HCT116 (cell line): Measurements from ENCODE around the gene GOLPH3L.

ENCODE experiments used
- EZH2 ChIP-seq: fragments of 200-600 bp; sonication (generic); IDR thresholded peaks from 2 replicates; pipeline ENCODE4 v1.6.1; 2017; ENCODE audit warnings: antibody characterized with exemption, mixed run types
- POLR2A ChIP-seq: IDR thresholded peaks from 2 replicates; pipeline ENCODE4 v1.7.0; 2011; ENCODE audit warnings: borderline replicate concordance; ENCODE audit not compliant: insufficient read depth, insufficient read length; ENCODE audit errors: extremely low read depth
- TF ChIP-seq, protein P1 (sequence below), 3 experiments: fragments of 200-600 bp in 1 of 3; sonication (generic) in 1 of 3; IDR thresholded peaks in 2 of 3; conservative IDR thresholded peaks in 1 of 3; 2 replicates each; pipeline ENCODE4 v1.5.1; 2012 to 2017; ENCODE audit warnings: low read depth in 2 of 3, low read length in 2 of 3, antibody characterized with exemption in 1 of 3, borderline replicate concordance in 1 of 3, control low read depth in 1 of 3, mild to moderate bottlenecking in 1 of 3, mixed read lengths in 1 of 3, mixed run types in 1 of 3, moderate library complexity in 1 of 3; ENCODE audit not compliant: insufficient read depth in 1 of 3
- TF ChIP-seq, protein P2 (sequence below): IDR thresholded peaks from 2 replicates; pipeline ENCODE4 v1.6.1; 2012; ENCODE audit warnings: low read depth

DNA sequence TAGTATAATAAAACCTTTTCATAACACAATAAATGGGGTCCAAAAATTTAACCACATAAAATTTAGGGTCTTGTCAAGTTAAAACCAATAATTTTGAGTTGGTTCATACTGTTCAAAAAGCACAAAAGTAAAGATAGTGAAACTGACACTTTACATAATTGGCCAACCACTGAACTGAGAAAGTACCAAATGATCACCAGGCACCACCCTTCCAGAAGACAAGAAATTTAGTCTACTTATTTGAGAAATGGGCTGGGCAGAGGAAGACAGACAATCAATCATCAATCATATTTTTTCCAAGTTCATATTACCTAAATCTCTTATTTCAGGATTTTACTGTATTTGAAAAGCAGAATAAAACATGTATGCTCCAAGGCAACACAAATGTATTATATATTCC, 6.5 kb upstream of the GOLPH3L start:
- no peak for TF ChIP-seq POLR2A
- TF ChIP-seq, protein P1, sequence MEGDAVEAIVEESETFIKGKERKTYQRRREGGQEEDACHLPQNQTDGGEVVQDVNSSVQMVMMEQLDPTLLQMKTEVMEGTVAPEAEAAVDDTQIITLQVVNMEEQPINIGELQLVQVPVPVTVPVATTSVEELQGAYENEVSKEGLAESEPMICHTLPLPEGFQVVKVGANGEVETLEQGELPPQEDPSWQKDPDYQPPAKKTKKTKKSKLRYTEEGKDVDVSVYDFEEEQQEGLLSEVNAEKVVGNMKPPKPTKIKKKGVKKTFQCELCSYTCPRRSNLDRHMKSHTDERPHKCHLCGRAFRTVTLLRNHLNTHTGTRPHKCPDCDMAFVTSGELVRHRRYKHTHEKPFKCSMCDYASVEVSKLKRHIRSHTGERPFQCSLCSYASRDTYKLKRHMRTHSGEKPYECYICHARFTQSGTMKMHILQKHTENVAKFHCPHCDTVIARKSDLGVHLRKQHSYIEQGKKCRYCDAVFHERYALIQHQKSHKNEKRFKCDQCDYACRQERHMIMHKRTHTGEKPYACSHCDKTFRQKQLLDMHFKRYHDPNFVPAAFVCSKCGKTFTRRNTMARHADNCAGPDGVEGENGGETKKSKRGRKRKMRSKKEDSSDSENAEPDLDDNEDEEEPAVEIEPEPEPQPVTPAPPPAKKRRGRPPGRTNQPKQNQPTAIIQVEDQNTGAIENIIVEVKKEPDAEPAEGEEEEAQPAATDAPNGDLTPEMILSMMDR (IDR thresholded peaks at IDR 0.05 in 2 of 3, conservative IDR thresholded peaks at IDR 0.05 in 1 of 3; ENCODE audit: borderline replicate concordance in 1 of 3, insufficient read depth in 1 of 3, low read depth in 2 of 3, low read length in 2 of 3), result no peak
- TF ChIP-seq, protein P2, sequence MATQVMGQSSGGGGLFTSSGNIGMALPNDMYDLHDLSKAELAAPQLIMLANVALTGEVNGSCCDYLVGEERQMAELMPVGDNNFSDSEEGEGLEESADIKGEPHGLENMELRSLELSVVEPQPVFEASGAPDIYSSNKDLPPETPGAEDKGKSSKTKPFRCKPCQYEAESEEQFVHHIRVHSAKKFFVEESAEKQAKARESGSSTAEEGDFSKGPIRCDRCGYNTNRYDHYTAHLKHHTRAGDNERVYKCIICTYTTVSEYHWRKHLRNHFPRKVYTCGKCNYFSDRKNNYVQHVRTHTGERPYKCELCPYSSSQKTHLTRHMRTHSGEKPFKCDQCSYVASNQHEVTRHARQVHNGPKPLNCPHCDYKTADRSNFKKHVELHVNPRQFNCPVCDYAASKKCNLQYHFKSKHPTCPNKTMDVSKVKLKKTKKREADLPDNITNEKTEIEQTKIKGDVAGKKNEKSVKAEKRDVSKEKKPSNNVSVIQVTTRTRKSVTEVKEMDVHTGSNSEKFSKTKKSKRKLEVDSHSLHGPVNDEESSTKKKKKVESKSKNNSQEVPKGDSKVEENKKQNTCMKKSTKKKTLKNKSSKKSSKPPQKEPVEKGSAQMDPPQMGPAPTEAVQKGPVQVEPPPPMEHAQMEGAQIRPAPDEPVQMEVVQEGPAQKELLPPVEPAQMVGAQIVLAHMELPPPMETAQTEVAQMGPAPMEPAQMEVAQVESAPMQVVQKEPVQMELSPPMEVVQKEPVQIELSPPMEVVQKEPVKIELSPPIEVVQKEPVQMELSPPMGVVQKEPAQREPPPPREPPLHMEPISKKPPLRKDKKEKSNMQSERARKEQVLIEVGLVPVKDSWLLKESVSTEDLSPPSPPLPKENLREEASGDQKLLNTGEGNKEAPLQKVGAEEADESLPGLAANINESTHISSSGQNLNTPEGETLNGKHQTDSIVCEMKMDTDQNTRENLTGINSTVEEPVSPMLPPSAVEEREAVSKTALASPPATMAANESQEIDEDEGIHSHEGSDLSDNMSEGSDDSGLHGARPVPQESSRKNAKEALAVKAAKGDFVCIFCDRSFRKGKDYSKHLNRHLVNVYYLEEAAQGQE, result no peak
- no peak for TF ChIP-seq EZH2
